Stimulated activated naive CD8-positive, alpha-beta T cell treated with anti-CD3 and anti-CD28 coated beads, Interleukin-15, amount 100 ng/mL, for 72 hours (primary cell): Measurements from ENCODE around the gene TCF20.

Source experiments
- ATAC-seq: fragments of 150-1000 bp; cut with Tn5 transposase; 2 replicates; pipeline ENCODE4 v1.10.0; 2021; ENCODE audit warnings: mild to moderate bottlenecking, moderate library complexity
- DNase-seq, 2 donors: peaks; one replicate each; pipeline ENCODE4 v3.0.0; 2021 to 2022
- H3K27ac Mint-ChIP-seq, 2 donors: one replicate each; pipeline ENCODE4 v1.8.0; 2022; ENCODE audit warnings: mild to moderate bottlenecking in 2 of 2, mixed read lengths in 2 of 2, moderate library complexity in 2 of 2
- H3K27me3 Mint-ChIP-seq: one replicate; pipeline ENCODE4 v1.8.0; 2022; ENCODE audit warnings: mixed read lengths
- H3K4me1 Mint-ChIP-seq: one replicate; pipeline ENCODE4 v1.8.0; 2022; ENCODE audit warnings: mild to moderate bottlenecking, mixed read lengths
- H3K4me3 Mint-ChIP-seq, 2 donors: one replicate each; pipeline ENCODE4 v1.8.0; 2022; ENCODE audit warnings: mild to moderate bottlenecking in 2 of 2, mixed read lengths in 2 of 2, moderate library complexity in 1 of 2
- H3K9me3 Mint-ChIP-seq, 2 donors: one replicate each; pipeline ENCODE4 v1.8.0; 2022; ENCODE audit warnings: mixed read lengths in 2 of 2

Gene TCF20

DNA sequence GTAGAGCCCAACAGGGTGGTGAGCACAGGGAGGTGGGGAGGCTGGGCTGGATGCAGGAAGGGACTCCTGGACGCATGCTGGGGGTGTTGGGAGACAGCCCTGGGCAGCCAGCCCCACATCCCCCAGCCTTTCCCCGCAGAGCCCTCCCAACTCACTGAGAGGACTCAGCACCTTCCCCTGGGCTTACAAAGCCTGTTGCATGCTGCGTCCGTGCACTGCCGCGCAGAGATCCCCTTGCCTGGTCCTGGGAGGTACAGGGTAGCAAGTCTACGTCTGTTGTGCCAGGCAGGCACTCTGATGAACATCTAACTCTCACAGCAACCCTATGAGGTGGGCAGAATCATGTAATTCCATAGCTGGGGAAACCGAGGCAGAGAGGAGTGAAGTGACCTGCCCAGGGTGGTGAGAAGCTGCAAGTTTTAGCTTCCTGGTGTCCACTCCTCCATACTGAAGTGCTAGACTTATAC lies 33.9 kb upstream of the TCF20 start:
- H3K27ac Mint-ChIP-seq = no peak overlapping the region
- peaks cover 83% of the 10 kb centered on the region for H3K4me1 Mint-ChIP-seq
- DNase-seq = no peak
- no peaks in the 10 kb centered on the region for H3K27me3 Mint-ChIP-seq
- H3K4me3 Mint-ChIP-seq = no peak overlapping the region
- ATAC-seq = no peak
- no peaks in the 10 kb centered on the region for H3K9me3 Mint-ChIP-seq

DNA sequence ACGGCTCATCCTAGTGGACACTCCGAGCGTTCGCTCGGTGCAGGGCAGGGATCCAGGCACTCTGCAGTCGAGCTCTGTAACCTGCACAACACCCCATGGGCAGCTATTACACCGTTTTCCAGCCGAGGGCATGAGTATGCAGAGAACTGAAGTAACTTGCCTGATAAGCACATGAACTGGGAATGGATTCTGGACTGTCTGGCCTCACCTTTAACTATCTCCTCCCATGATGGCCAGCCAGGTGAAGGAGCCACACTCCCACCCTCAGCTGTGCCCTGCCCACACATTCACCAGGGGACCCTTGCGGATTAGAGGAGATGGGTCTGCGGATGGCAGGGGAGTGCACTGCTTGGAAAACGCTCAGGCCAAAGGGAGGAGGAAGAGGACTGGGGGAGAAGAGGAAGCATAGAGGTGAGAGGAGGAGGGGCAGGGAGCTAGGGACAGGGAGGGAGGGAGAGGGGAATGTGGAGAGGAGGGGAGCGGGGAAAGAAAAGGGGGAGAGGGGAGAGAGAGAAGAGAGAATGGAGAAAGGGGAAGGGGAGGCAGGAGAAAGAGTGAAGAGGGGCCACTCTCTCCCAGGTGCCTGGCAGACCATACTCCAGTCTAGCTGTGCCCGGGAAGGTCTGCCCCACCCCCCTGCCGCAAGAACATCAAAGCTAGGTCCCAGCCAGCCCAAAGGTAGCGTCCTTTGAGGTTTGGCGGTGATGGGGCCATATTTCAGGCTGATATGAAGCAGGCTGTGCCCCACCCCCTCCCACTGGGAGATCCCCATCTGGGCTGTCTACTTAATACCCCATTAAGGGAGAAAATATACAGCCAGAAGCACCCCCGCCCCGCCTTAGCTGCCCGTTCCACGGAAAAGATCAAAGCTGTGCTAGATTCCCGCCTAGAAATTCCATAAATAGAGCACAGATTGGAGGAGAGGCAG lies 33.2 kb upstream of the TCF20 start:
- Mint-ChIP-seq H3K4me1 (peaks cover 83% of the 10 kb centered on the region), H3K4me3 (no peak overlapping the region), H3K9me3 (no peaks in the 10 kb centered on the region), H3K27me3 (no peaks in the 10 kb centered on the region), H3K27ac (no peak overlapping the region)
- ATAC-seq = no peak
- no peak for DNase-seq

DNA sequence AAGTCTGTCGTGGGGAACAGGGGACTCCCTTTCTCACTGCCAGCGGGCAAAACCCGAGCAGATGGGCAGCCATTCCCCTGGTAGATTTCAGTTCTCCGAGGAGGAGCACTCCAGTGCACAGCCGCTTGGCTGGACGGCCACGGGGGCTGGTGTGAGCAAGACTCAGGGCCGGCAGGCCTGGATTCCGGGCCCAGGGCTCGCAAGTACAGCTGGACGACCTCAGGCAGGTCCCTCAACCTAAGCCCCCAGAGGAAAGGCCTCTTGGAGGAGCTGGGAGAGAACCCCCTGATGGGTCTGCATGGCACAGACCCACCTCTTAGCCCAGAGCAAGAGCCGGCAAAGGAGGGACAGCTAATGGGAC lies 31.3 kb upstream of the TCF20 start:
- Mint-ChIP-seq H3K4me1 (peaks cover 87% of the 10 kb centered on the region), H3K27me3 (no peaks in the 10 kb centered on the region), H3K27ac (no peak overlapping the region), H3K4me3 (no peak overlapping the region), H3K9me3 (no peaks in the 10 kb centered on the region)
- no peak for ATAC-seq
- DNase-seq = no peak

DNA sequence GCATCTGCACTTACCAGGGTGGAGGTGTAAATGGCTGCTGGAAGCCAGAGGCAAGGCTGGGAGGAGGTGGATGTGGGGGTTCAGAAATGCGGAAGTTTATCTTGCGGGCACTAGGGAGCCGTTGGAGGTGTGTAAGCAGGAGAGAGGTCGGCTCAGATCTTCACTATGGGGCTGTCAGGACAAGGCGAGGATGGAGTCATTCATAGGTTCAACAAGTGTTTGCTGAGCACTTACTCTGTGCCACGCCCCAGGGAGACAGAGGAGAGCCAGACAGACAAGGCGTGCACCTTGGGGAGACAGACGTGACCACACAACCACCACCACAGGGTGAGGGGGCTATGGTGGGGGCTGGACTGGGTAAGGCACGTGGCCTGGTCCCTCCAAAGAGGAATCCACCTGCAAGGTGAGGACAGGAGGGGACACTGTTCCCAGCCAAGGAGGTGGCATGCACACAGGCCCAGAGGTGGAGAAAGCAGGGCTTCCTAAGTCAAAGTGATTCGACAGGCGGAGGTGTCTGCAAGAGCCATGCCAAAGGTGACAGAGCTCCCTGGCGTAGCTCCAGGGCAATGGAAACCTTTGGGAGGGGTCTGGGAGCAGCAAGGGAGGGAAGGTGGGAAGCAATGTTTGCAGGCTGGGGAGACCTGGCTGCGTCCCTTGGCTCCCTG lies 30.8 kb upstream of the TCF20 start:
- DNase-seq (no peak), ATAC-seq (peak; percentile 23)
- Mint-ChIP-seq H3K4me1 (peaks cover 91% of the 10 kb centered on the region), H3K27me3 (no peaks in the 10 kb centered on the region), H3K9me3 (no peaks in the 10 kb centered on the region), H3K4me3 (peak overlapping the region; percentile 20 to 70), H3K27ac (no peak overlapping the region)

DNA sequence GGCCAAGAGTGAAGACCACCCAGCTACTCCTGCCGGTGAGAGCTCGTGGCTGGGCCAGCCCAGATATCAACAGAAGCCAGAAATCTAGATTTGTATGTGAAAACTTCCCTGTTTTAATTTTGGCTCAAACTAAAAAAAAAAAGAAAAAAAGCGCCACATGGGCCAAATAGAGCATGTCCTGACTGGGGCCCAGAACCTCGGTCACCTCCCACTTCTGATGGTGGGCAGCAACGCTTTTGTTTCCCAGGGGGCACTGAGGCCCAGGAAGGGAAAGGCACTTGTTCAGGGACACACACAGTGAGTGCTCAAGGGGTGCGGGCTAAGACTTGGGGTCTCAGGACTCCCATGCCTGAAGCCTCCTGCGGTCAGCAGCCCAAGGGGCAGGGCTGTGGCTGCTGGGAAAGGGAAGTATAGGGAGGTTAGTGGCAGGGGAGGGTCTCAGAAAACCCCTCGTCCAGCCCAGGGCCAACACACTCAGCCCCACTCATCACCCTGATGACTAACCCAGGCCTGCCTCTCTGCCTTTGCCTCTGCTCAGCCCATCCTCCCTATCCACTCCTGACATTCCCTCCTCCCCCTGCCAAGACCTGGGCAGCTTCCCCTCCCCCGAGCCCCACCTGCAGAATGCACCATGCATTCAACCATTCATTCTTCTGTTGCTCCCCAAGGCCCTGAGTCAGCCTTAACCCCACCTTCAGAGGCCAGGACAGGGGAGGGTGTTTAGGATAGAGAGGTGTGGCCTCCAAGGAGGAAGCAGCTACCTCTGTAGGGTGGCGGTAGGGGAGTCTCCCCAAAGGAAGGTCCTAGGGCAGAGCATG lies 30.0 kb upstream of the TCF20 start:
- ATAC-seq (peak; percentile 89), DNase-seq (peak; percentile 25 to 40)
- H3K9me3 Mint-ChIP-seq = no peaks in the 10 kb centered on the region
- H3K4me1 Mint-ChIP-seq = peaks cover 96% of the 10 kb centered on the region
- H3K4me3 Mint-ChIP-seq = peak overlapping the region; percentile 56 to 81
- H3K27me3 Mint-ChIP-seq = no peaks in the 10 kb centered on the region
- H3K27ac Mint-ChIP-seq = peak overlapping the region; percentile 69 to 85

DNA sequence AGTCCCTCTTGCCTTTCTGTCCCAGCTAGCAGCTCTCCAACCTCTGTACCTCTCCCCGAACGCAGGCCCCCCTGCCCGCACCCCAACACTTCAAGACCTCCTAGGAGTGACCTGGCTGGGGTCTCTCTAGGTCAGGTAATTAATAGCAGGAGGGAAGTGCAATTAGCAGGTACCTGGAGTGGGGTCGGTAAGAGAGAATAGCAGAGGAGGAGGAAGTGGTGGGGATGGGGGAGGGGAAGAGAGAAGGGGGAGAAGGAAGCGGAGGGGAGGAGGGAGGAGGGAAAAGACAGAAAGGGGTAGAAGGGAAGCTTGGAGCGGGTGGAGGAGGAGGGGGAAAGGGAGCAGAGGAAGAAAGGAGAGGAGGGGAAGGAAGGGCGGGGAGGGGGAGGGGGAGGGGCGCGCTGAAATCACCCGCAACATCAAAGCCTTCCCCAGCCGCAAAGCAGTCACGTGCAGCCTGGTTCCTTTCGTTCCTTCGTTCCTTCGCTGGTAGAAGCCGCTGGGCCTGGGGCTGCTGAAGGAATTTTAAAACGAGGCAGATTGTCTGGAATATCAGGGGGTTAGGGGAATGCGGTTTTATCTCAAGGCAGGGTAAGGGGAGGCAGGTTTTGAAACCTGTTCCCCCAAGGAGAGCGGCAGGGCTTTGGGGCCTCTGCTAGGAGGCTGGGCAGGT lies 29.3 kb upstream of the TCF20 start:
- Mint-ChIP-seq H3K9me3 (no peaks in the 10 kb centered on the region), H3K4me1 (peaks cover 94% of the 10 kb centered on the region), H3K27me3 (no peaks in the 10 kb centered on the region), H3K27ac (peak overlapping the region; percentile 69 to 85), H3K4me3 (peak overlapping the region; percentile 56 to 81)
- DNase-seq (no peak), ATAC-seq (no peak)

DNA sequence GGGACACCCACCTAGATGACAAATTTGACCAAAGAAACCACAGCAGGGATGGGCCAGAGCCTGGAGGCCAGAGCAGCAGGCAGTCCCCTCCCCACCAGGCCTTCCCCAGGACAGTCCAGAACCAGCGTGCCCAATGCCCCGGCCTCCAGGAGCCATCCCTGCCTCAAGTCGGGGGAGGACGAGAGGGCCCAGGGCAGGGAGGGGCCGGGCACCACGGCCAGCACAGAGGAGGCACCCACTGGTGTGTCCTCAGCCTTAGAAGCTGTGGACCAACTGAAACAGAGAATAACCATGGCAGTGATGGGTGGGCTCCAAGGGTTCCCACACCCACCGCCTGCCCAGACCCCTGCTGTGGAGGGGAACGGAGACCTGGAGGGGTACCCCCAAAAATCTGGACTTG lies 28.3 kb upstream of the TCF20 start:
- H3K4me3 Mint-ChIP-seq = no peak overlapping the region
- no peaks in the 10 kb centered on the region for H3K9me3 Mint-ChIP-seq
- ATAC-seq (no peak), DNase-seq (no peak)
- peaks cover 93% of the 10 kb centered on the region for H3K4me1 Mint-ChIP-seq
- no peaks in the 10 kb centered on the region for H3K27me3 Mint-ChIP-seq
- H3K27ac Mint-ChIP-seq = no peak overlapping the region

DNA sequence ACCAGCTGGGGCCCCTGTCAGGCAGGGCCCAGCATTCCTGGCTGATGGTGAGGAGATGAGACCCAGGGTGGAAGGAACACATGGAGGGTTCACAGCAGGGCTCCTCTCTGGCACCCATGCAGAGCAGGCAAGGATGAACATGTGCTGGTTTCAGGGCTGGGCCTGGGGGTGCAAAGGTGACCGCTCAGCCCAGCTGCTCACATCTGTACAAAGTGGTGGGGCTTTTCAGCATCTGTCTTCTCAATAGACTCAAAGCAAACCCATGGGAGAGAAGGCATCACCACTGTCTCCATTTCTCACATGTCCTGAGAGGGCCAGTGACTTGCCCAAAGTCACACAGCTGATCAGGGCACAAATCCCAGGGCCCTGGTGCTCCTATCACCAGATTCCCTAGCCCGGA lies 27.3 kb upstream of the TCF20 start:
- Mint-ChIP-seq H3K27ac (peak overlapping the region in 1 of 2 donors; percentile 84), H3K9me3 (no peaks in the 10 kb centered on the region), H3K27me3 (no peaks in the 10 kb centered on the region), H3K4me3 (no peak overlapping the region), H3K4me1 (peaks cover 85% of the 10 kb centered on the region)
- ATAC-seq = no peak
- DNase-seq = no peak

DNA sequence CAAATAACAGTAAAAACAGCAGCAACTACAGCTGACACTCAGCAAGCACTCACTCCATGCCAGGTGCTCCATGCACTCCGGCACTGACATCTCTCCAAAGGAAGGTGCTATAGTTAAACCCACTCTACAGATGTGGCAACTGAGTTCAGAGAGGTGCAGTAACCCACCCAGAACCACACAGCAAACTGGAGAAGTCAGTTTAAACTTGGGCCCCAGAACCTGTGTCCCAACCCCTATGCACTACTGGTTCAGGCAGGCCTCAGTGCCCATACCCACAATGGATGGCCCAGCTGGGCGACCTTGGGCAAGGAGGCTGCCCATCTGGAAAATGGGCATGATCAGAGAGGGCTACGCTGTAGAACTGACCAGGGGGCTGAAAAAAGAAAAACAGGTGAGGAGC lies 26.4 kb upstream of the TCF20 start:
- Mint-ChIP-seq H3K4me3 (no peak overlapping the region), H3K4me1 (peaks cover 76% of the 10 kb centered on the region), H3K27ac (no peak overlapping the region), H3K27me3 (no peaks in the 10 kb centered on the region), H3K9me3 (no peaks in the 10 kb centered on the region)
- no peak for DNase-seq
- ATAC-seq = no peak

DNA sequence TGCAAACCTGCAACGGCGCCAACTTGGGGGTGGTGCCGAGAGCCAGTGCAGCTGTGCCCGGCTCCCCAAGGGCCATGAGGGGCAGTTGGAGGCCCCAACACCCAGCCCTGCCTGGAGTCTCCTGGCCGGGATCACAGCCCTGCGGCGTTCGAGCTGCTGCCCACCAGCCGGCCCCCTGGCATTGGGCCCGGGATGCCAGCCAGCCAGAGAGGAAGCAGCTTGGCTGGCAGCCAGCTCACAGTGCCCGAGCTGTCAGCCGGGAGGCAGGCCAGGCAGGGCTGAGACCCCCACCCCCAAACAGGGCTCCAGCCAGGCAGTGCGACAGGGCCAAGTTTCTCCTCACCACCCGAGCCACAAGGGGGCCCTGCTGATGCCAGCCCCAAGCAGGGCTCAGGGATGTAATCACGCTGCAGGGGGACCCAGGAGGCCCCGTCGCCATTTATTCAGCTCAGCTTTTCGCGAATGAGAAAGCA lies 26.0 kb upstream of the TCF20 start:
- no peaks in the 10 kb centered on the region for H3K27me3 Mint-ChIP-seq
- H3K4me3 Mint-ChIP-seq = no peak overlapping the region
- H3K4me1 Mint-ChIP-seq = peaks cover 71% of the 10 kb centered on the region

DNA sequence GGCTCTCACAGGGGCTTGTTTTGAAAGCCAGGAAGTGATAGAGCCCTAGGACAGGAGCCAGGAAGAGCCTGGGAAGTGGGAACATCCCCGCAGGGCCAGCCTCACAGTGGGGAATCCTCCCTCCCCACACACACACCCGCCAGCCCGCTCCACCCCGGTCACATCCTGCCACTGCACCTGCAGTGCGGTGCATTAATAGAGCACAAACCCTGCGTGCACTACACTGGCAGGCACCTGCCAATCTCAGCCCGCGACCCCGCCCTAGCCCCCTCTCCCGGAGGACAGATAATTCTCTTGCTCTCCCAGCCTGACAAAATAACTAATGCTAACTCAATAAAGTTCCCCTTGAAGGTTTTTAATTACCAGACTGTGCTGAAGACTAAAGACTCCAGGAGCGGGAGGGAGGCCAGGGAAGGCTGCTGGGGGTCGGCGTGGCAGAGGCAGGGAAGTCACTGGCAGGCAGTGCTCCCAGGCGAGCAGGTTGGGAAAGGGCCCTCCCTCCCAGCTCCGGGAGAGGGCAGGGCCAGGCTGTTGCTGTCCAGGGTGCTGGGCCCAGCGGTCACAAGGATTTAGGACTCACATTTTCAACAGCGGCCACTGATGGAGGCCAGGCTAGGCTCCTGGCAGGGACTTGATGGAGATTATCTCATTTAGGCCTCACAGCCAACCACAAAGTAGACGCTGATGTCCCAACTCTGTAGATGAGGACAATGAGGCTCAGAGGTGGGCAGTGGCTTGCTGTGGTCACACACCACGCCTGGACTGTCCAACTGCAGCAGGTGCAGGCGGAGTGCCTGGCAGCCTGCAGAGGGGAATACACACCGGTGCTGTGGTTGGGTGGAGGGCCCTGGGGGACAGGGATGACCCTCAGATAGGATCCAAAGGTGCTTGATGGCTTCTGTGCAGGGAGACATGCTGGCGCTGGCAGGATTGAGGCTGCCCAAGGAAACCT lies 23.9 kb upstream of the TCF20 start:
- peak overlapping the region; percentile 37 to 65 for H3K27ac Mint-ChIP-seq
- peaks cover 50% of the 10 kb centered on the region for H3K4me1 Mint-ChIP-seq
- H3K27me3 Mint-ChIP-seq = no peaks in the 10 kb centered on the region
- DNase-seq (no peak), ATAC-seq (no peak)
- no peaks in the 10 kb centered on the region for H3K9me3 Mint-ChIP-seq
- H3K4me3 Mint-ChIP-seq = no peak overlapping the region

More for the DNA sequence above, 26.0 kb upstream of the TCF20 start:
- Mint-ChIP-seq H3K9me3 (no peaks in the 10 kb centered on the region), H3K27ac (no peak overlapping the region)
- no peak for DNase-seq
- ATAC-seq = no peak

DNA sequence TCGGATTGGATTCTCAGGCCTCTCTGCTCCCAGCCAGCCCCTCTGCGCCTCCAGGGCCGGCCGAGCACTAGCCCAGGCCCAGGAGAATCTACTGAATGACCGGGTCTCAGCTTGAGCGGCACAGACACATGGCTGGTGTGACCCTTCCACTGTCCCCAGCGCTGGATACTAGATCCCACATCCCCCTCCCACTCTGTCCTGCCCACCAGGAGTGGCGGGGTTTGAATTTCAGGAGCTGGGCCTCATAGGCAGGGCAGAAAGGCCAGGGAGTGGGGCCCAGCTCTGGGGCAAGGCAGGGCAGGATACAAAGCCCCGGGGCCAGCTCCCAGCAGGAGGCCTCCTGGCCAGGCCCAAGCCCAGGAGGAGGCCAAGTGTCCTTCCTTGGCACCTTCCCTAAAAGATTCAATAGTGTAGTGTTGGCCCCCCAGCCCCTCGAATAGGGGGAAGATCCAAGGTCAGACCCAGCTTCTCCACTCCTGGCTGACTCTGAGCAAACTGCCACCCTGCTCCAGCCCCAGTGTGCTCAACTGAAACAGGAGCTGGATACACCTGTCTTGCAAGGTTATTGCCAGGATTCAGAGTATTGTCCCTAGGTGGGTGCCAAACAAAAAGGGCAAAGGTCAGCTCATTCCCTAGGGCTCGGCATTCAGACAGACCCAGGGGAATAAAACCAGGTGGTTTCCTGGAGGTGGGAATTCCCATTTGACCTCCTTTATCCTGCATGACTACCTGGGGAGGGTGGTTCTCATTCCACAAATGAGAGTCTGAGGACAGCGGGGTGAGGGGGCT lies 22.5 kb upstream of the TCF20 start:
- Mint-ChIP-seq H3K4me3 (no peak overlapping the region), H3K27ac (no peak overlapping the region), H3K27me3 (no peaks in the 10 kb centered on the region), H3K4me1 (peaks cover 37% of the 10 kb centered on the region), H3K9me3 (no peaks in the 10 kb centered on the region)
- no peak for DNase-seq
- ATAC-seq = no peak

DNA sequence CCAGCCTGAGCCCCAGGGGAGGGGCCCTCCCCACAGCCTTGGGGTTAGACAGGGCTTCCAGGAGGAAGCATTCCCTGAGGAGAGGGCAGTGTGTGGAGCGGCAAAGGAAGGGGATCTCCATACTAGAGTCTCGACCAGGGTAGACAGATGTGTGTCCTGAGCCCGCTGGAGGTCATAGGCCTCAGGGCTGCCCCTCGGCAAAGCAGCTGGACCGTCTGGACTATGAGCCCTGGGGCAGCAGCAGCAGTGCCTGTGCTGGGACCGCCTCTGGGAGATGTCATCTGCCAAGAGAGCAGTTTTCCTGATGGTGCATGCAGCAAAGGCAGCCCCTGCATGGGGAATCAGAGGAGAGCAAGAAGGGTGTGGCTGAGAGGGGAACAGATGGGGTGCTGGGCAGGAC lies 20.8 kb upstream of the TCF20 start:
- Mint-ChIP-seq H3K27me3 (no peaks in the 10 kb centered on the region), H3K4me3 (no peak overlapping the region), H3K9me3 (no peaks in the 10 kb centered on the region), H3K27ac (no peak overlapping the region), H3K4me1 (peaks cover 35% of the 10 kb centered on the region)
- DNase-seq (no peak), ATAC-seq (no peak)
